ENCODE data around the gene PRKCE.

Gene PRKCE

GRCh38 chr2:46193356-46193755, 541.9 kb downstream of the PRKCE start:
- TF ChIP-seq CTCF (IDR thresholded peaks at IDR 0.05; ENCODE audit: insufficient read depth, missing control alignments) = no peak
- FAIRE-seq (no peak), DNase-seq (ENCODE audit: insufficient read length, low spot score) (no peak)

- DNase-seq (ENCODE audit: insufficient read length, low spot score) = no peak
- no peak for TF ChIP-seq CTCF (IDR thresholded peaks at IDR 0.05; ENCODE audit: insufficient read depth, missing control alignments)
- no peak for FAIRE-seq
These were observed 542.4 kb downstream of the PRKCE start for GRCh38 chr2:46193855-46194254.

- DNase-seq (ENCODE audit: insufficient read length, low spot score) = no peak
- FAIRE-seq = no peak
- no peak for TF ChIP-seq CTCF (IDR thresholded peaks at IDR 0.05; ENCODE audit: insufficient read depth, missing control alignments)
These were observed 543.4 kb downstream of the PRKCE start for GRCh38 chr2:46194856-46195255.

GRCh38 chr2:46195819-46196218, 544.3 kb downstream of the PRKCE start:
- no peak for TF ChIP-seq CTCF (IDR thresholded peaks at IDR 0.05; ENCODE audit: insufficient read depth, missing control alignments)
- DNase-seq (ENCODE audit: insufficient read length, low spot score) (no peak), FAIRE-seq (no peak)

- TF ChIP-seq CTCF (IDR thresholded peaks at IDR 0.05; ENCODE audit: insufficient read depth, missing control alignments) = no peak
- FAIRE-seq (no peak), DNase-seq (ENCODE audit: insufficient read length, low spot score) (no peak)
These were observed 545.5 kb downstream of the PRKCE start for GRCh38 chr2:46196871-46197462.

- FAIRE-seq = no peak
- TF ChIP-seq CTCF (IDR thresholded peaks at IDR 0.05; ENCODE audit: insufficient read depth, missing control alignments) = no peak
- DNase-seq (ENCODE audit: insufficient read length, low spot score) = no peak
These were observed 546.2 kb downstream of the PRKCE start for GRCh38 chr2:46197672-46198071.

- FAIRE-seq = no peak
- TF ChIP-seq CTCF (IDR thresholded peaks at IDR 0.05; ENCODE audit: insufficient read depth, missing control alignments) = no peak
- DNase-seq (ENCODE audit: insufficient read length, low spot score) = no peak
These were observed 546.8 kb downstream of the PRKCE start for GRCh38 chr2:46198164-46198883.

All from D721Med (cell line).